Esophagus squamous epithelium (tissue), 4 donors: ENCODE data around the gene HOXC9.

Source experiments
- CTCF ChIP-seq, 6 experiments: fragments of 450-650 bp in 4 of 6; fragments of 200-600 bp in 2 of 6; sonication (generic) in 2 of 6; IDR thresholded peaks; one replicate each; pipeline ENCODE4 v1.5.1; 2016 to 2019; ENCODE audit warnings: antibody characterized with exemption in 6 of 6, mild to moderate bottlenecking in 4 of 6, moderate library complexity in 4 of 6
- POLR2A ChIP-seq, 4 donors: fragments of 450-650 bp; IDR thresholded peaks; one replicate each; pipeline ENCODE4 v1.6.1; 2017; ENCODE audit warnings: antibody characterized with exemption in 4 of 4, mild to moderate bottlenecking in 4 of 4, moderate library complexity in 3 of 4

GRCh38 chr12:53989227-53990113 is 10.5 kb upstream of the HOXC9 start:
- no peak for TF ChIP-seq POLR2A (IDR thresholded peaks at IDR 0.05)
- peak in 4 of 6 experiments; percentile 16 to 45 (median 22) for TF ChIP-seq CTCF (IDR thresholded peaks at IDR 0.05)
